Tibial nerve (tissue), 4 donors: ENCODE results near the gene GFRA4.

ENCODE experiments used
- CTCF ChIP-seq, 5 experiments: fragments of 200-600 bp in 3 of 5; fragments of 450-650 bp in 2 of 5; sonication (generic) in 3 of 5; IDR thresholded peaks; one replicate each; pipeline ENCODE4 v1.5.1; 2016 to 2019; ENCODE audit warnings: antibody characterized with exemption in 5 of 5, mild to moderate bottlenecking in 3 of 5, moderate library complexity in 2 of 5
- EP300 ChIP-seq, 2 donors: sonication (generic); formaldehyde crosslinking; IDR thresholded peaks; one replicate each; pipeline ENCODE4 v1.6.1; 2017; ENCODE audit warnings: antibody characterized with exemption in 2 of 2, mild to moderate bottlenecking in 1 of 2

- TF ChIP-seq CTCF (IDR thresholded peaks at IDR 0.05) (no peak), EP300 (IDR thresholded peaks at IDR 0.05) (no peak)
Observed at GRCh38 chr20:3693376-3693775, 30.2 kb upstream of the GFRA4 start.
